CD1c-positive myeloid dendritic cell (primary cell): ENCODE measurements around the gene LILRA5.
"Not testable (repeated sequence)": the region's sequence is repeated elsewhere in the genome, so short reads cannot be mapped to it uniquely, and the experiment has no call there.

Experiments used
- DNase-seq: peaks from one replicate; pipeline ENCODE4 v3.0.0-alpha.2; 2016; ENCODE audit errors: extremely low spot score

The LILRA5 gene

GRCh38 chr19:54302257-54302656 is 10.7 kb downstream of the LILRA5 start:
- peak; percentile 85 for DNase-seq

- no peak for DNase-seq
Measured at GRCh38 chr19:54299515-54299914, 13.5 kb downstream of the LILRA5 start.

GRCh38 chr19:54299126-54299498 is 13.9 kb downstream of the LILRA5 start:
- DNase-seq: no peak

- DNase-seq: peak; percentile 50
Measured at GRCh38 chr19:54298357-54299125, 14.4 kb downstream of the LILRA5 start.

- DNase-seq: peak; percentile 24
Measured at GRCh38 chr19:54297759-54298305, 15.1 kb downstream of the LILRA5 start.

- DNase-seq: no peak
Measured at GRCh38 chr19:54294539-54294938, 18.4 kb downstream of the LILRA5 start.

- peak; percentile 64 for DNase-seq
Measured at GRCh38 chr19:54289160-54289559, 23.8 kb downstream of the LILRA5 start.

- no peak for DNase-seq
Measured at GRCh38 chr19:54287456-54287855, 25.5 kb downstream of the LILRA5 start.

- not testable (repeated sequence) for DNase-seq
Measured at GRCh38 chr19:54286283-54286682, 26.7 kb downstream of the LILRA5 start.

GRCh38 chr19:54285427-54286056 is 27.4 kb downstream of the LILRA5 start:
- DNase-seq: not testable (repeated sequence)

- peak; percentile 45 for DNase-seq
Measured at GRCh38 chr19:54282686-54283470, 30.1 kb downstream of the LILRA5 start.

GRCh38 chr19:54281729-54282075 is 31.3 kb downstream of the LILRA5 start:
- not testable (repeated sequence) for DNase-seq

GRCh38 chr19:54281007-54281728 is 31.8 kb downstream of the LILRA5 start, which contains the start of gene LILRB2:
TSS of gene LILRB2 (minus strand) at chr19:54281110. CDS start at chr19:54280496, 614 bp downstream.
- peak; percentile 71 for DNase-seq

- DNase-seq: peak; percentile 77
Measured at GRCh38 chr19:54280441-54280840, 32.5 kb downstream of the LILRA5 start.

GRCh38 chr19:54280025-54280424 is 32.9 kb downstream of the LILRA5 start:
- not testable (repeated sequence) for DNase-seq

GRCh38 chr19:54279406-54279962 is 33.5 kb downstream of the LILRA5 start:
- peak; percentile 48 for DNase-seq

- DNase-seq: not testable (repeated sequence)
Measured at GRCh38 chr19:54278571-54279195, 34.3 kb downstream of the LILRA5 start.

GRCh38 chr19:54278056-54278455 is 34.9 kb downstream of the LILRA5 start:
- DNase-seq: not testable (repeated sequence)

GRCh38 chr19:54277111-54277615 is 35.8 kb downstream of the LILRA5 start:
- not testable (repeated sequence) for DNase-seq

GRCh38 chr19:54275951-54276350 is 37.0 kb downstream of the LILRA5 start:
- no peak for DNase-seq
